Endothelial cell of umbilical vein (primary cell): Measurements from ENCODE around the gene XIRP2. TPM values are rescaled to one million over a fixed set of nuclear protein-coding genes. Genes with fewer than 3 reads are reported as not detected.

Experiments
- BruUV-seq: library from RNA; stranded (reverse); fragments of 400-500 nt; replicated peaks from 2 replicates; lab custom pipeline; 2021; lab: Mats Ljungman, UMichigan
- CTCF ChIA-PET: fragments of 300-600, 350-600 bp; sonication (Branson Sonifier 250); formaldehyde crosslinking; loops from one replicate; lab custom pipeline; 2021; ENCODE audit warnings: antibody characterized with exemption, inconsistent platforms; lab: Charles Lee
- POLR2A ChIA-PET: fragments of 300-600, 350-600 bp; sonication (Branson Sonifier 250); formaldehyde crosslinking; loops from one replicate; lab custom pipeline; 2021; ENCODE audit warnings: antibody characterized with exemption, inconsistent platforms; lab: Charles Lee
- DNase-seq: peaks from one replicate; pipeline ENCODE4 v3.0.0-alpha.2; 2011; ENCODE audit warnings: low read depth, low spot score
- FAIRE-seq: peaks from 2 replicates; lab custom pipeline; 2011; peaks lifted over from hg19 to GRCh38; lab: Jason Lieb, UNC
- H2AFZ ChIP-seq: 2 replicates; pipeline ENCODE4 v1.6.0; 2012; ENCODE audit warnings: low read depth, low read length, control low read depth, inconsistent platforms
- H3K27ac ChIP-seq: 2 replicates; pipeline ENCODE4 v1.5.1; 2011; ENCODE audit warnings: low read depth, mild to moderate bottlenecking, control low read depth, low read length, moderate library complexity; ENCODE audit not compliant: insufficient read depth
- H3K27me3 ChIP-seq, 2 experiments: 2 replicates each; pipeline versions ENCODE4 v1.6.0 to v1.6.1; 2011; ENCODE audit warnings: low read length in 2 of 2, mixed read lengths in 1 of 2; ENCODE audit not compliant: control insufficient read depth in 2 of 2, insufficient read depth in 2 of 2
- H3K36me3 ChIP-seq, 2 experiments: 2 replicates in 1 of 2; 3 replicates in 1 of 2; pipeline ENCODE4 v1.5.1; 2011; ENCODE audit warnings: low read length in 2 of 2, mild to moderate bottlenecking in 1 of 2, moderate library complexity in 1 of 2; ENCODE audit not compliant: control insufficient read depth in 2 of 2, insufficient read depth in 2 of 2; ENCODE audit errors: extremely low read depth in 1 of 2
- H3K4me1 ChIP-seq: 3 replicates; pipeline ENCODE4 v1.5.1; 2011; ENCODE audit warnings: mild to moderate bottlenecking, low read length; ENCODE audit not compliant: control insufficient read depth, insufficient read depth; ENCODE audit errors: extremely low read depth
- H3K4me2 ChIP-seq: 2 replicates; pipeline ENCODE4 v1.6.1; 2011; ENCODE audit warnings: low read length, control low read depth, mixed read lengths; ENCODE audit not compliant: insufficient read depth
- H3K4me3 ChIP-seq, 3 experiments: fragments of 200-600 bp in 1 of 3; sonication (generic), shearing (Covaris generic) in 1 of 3; replicated peaks in 1 of 3; 2 replicates each; pipeline ENCODE4 v1.5.1; 2011 to 2016; ENCODE audit warnings: control low read depth in 3 of 3, low read length in 3 of 3, mild to moderate bottlenecking in 2 of 3, inconsistent platforms in 1 of 3, low read depth in 1 of 3, moderate library complexity in 1 of 3; ENCODE audit not compliant: insufficient read depth in 1 of 3
- H3K79me2 ChIP-seq: 2 replicates; pipeline ENCODE4 v1.6.0; 2012; ENCODE audit warnings: low read length, inconsistent platforms; ENCODE audit not compliant: control insufficient read depth, insufficient read depth
- H3K9ac ChIP-seq: replicated peaks from 2 replicates; pipeline ENCODE3; 2011; ENCODE audit warnings: low read length, control low read depth; ENCODE audit not compliant: insufficient read depth; ENCODE audit errors: extremely low read depth
- H3K9me1 ChIP-seq: replicated peaks from 3 replicates; pipeline ENCODE4 v1.6.0; 2011; ENCODE audit warnings: mild to moderate bottlenecking, low read length; ENCODE audit not compliant: control insufficient read depth, insufficient read depth; ENCODE audit errors: extremely low read depth
- H3K9me3 ChIP-seq: replicated peaks from 2 replicates; pipeline ENCODE4 v1.5.1; 2012; ENCODE audit warnings: low read length, inconsistent platforms; ENCODE audit not compliant: control insufficient read depth, insufficient read depth
- H4K20me1 ChIP-seq: replicated peaks from 2 replicates; pipeline ENCODE3; 2011; ENCODE audit warnings: mild to moderate bottlenecking, low read length; ENCODE audit not compliant: control insufficient read depth, insufficient read depth; ENCODE audit errors: extremely low read depth
- EZH2 ChIP-seq: IDR thresholded peaks from 2 replicates; pipeline ENCODE4 v1.6.1; 2012; ENCODE audit warnings: borderline replicate concordance, low read depth, mild to moderate bottlenecking, moderate library complexity, low read length, inconsistent platforms; ENCODE audit not compliant: severe bottlenecking
- FOS ChIP-seq: IDR thresholded peaks from 2 replicates; pipeline ENCODE4 v1.6.1; 2011; ENCODE audit warnings: mild to moderate bottlenecking, low read length, moderate library complexity, borderline replicate concordance; ENCODE audit not compliant: insufficient read depth
- GATA2 ChIP-seq: IDR thresholded peaks from 2 replicates; pipeline ENCODE4 v1.7.0; 2011; ENCODE audit warnings: low read depth, mild to moderate bottlenecking, moderate library complexity, mixed read lengths, low read length; ENCODE audit not compliant: insufficient read length, insufficient read depth
- JUN ChIP-seq: IDR thresholded peaks from 2 replicates; pipeline ENCODE4 v1.6.1; 2011; ENCODE audit warnings: borderline replicate concordance, low read depth; ENCODE audit not compliant: insufficient read length, insufficient read depth
- MYC ChIP-seq: IDR thresholded peaks from one replicate; pipeline ENCODE4 v1.6.1; 2011; ENCODE audit warnings: mild to moderate bottlenecking, low read depth, low read length
- POLR2A ChIP-seq: IDR thresholded peaks from 2 replicates; pipeline ENCODE4 v1.6.1; 2012; ENCODE audit warnings: low read depth, mild to moderate bottlenecking, control low read depth, low read length
- POLR2AphosphoS5 ChIP-seq: IDR thresholded peaks from 2 replicates; pipeline ENCODE4 v1.6.1; 2012; ENCODE audit warnings: low read depth, mild to moderate bottlenecking, control low read depth, low read length, moderate library complexity; ENCODE audit not compliant: insufficient read depth
- dilution Hi-C: fragments of 300-500 bp; cut with MboI; formaldehyde crosslinking; loops from one replicate; pipeline ENCODE4 v1.15.0; 2019; ENCODE audit warnings: low sequenced_read_pairs; ENCODE audit not compliant: extremely low pct_ligation_motif_present
- intact Hi-C: fragments of 100-400 bp; cut with micrococcal nuclease; formaldehyde crosslinking; loops from one replicate; pipeline ENCODE4 v1.10.0; 2022
- polyA plus RNA-seq, 4 experiments: library from polyadenylated mRNA; depleted of rRNA in 3 of 4; stranded (reverse) in 3 of 4; unstranded in 1 of 4; fragments of >200 nt; gene quantifications; 2 replicates each; pipeline versions ENCODE4 v1.2.1 to v1.2.3, GENCODE V29; 2011 to 2012; ENCODE audit warnings: missing spikeins in 1 of 4
- total RNA-seq: library from RNA; stranded (reverse); gene quantifications from 2 replicates; pipeline ENCODE4 v1.2.3, GENCODE V29; 2021
- TF ChIP-seq, protein P1 (sequence below), 2 donors: IDR thresholded peaks; 1 replicate in 1 of 2; 2 replicates in 1 of 2; pipeline ENCODE4 v1.5.1; 2011; ENCODE audit warnings: low read length in 2 of 2, mild to moderate bottlenecking in 2 of 2, moderate library complexity in 2 of 2, control low read depth in 1 of 2, inconsistent platforms in 1 of 2, low read depth in 1 of 2; ENCODE audit not compliant: insufficient read depth in 1 of 2; ENCODE audit errors: extremely low read depth in 1 of 2
- TF ChIP-seq, protein P2 (sequence below): IDR thresholded peaks from 2 replicates; pipeline ENCODE4 v1.6.1; 2011; ENCODE audit not compliant: insufficient read depth, insufficient read length

The XIRP2 gene
- total and polyA plus RNA-seq, 2 donors (not counting 3 experiments of a cell fraction or from before 2014, with no cell fraction given), result 0.08 to 0.66 TPM

DNA sequence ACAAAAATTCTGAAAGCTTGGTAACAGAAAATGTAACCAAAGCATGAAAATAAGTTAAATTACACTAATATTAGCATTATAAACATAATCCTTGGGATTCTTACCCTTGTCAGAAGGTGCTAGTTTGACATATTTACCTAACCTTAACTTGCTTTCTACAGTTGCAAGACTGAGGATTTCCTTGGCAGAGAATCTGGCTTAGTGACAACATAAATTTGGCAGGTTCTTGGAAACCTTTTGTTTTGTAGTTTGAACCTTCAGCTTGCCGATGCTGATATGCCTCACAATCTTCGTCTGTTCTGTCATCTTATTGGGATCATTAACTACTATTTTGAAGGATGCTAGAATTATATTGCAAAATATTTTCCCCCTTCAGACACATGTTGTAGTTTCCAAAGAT lies 3.4 kb downstream of the XIRP2 start:
- dilution Hi-C loops (no loop called here), intact Hi-C loops (no loop called here)
- no TSS peak for BruUV-seq

More for the DNA sequence above, 3.4 kb downstream of the XIRP2 start:
- Histone ChIP-seq H2AFZ (no peak overlapping the region), H3K9me3 (no peaks in the 10 kb centered on the region), H3K9ac (no peak overlapping the region), H3K9me1 (no peaks in the 10 kb centered on the region), H3K36me3 (no peaks in the 10 kb centered on the region), H3K4me2 (no peak overlapping the region), H3K4me1 (no peaks in the 10 kb centered on the region), H3K27ac (no peak overlapping the region), H3K79me2 (no peaks in the 10 kb centered on the region), H3K4me3 (no peak overlapping the region), H4K20me1 (no peaks in the 10 kb centered on the region), H3K27me3 (no peaks in the 10 kb centered on the region)
- CTCF ChIA-PET, result no interaction called here
- no peak for FAIRE-seq
- POLR2A ChIA-PET, result no interaction called here
- DNase-seq, result no peak
- TF ChIP-seq GATA2 (no peak), MYC (no peak), POLR2A (no peak), FOS (no peak), POLR2AphosphoS5 (no peak), EZH2 (no peak), JUN (no peak)
- TF ChIP-seq, protein P1, sequence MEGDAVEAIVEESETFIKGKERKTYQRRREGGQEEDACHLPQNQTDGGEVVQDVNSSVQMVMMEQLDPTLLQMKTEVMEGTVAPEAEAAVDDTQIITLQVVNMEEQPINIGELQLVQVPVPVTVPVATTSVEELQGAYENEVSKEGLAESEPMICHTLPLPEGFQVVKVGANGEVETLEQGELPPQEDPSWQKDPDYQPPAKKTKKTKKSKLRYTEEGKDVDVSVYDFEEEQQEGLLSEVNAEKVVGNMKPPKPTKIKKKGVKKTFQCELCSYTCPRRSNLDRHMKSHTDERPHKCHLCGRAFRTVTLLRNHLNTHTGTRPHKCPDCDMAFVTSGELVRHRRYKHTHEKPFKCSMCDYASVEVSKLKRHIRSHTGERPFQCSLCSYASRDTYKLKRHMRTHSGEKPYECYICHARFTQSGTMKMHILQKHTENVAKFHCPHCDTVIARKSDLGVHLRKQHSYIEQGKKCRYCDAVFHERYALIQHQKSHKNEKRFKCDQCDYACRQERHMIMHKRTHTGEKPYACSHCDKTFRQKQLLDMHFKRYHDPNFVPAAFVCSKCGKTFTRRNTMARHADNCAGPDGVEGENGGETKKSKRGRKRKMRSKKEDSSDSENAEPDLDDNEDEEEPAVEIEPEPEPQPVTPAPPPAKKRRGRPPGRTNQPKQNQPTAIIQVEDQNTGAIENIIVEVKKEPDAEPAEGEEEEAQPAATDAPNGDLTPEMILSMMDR (IDR thresholded peaks at IDR 0.05; ENCODE audit: extremely low read depth in 1 of 2, insufficient read depth in 1 of 2, low read depth in 1 of 2, low read length in 2 of 2), result no peak
- TF ChIP-seq, protein P2, sequence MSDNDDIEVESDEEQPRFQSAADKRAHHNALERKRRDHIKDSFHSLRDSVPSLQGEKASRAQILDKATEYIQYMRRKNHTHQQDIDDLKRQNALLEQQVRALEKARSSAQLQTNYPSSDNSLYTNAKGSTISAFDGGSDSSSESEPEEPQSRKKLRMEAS, result no peak
